ENCODE measurements around the gene PRM1.

The PRM1 gene

GRCh38 chr16:11296706-11297491, 15.8 kb upstream of the PRM1 start:
- no peak overlapping the region for H2BK5ac ChIP-seq (ENCODE audit: low read depth, low read length, poor library complexity, severe bottlenecking)
- H4K91ac ChIP-seq (ENCODE audit: low read length), result no peak overlapping the region
- peak overlapping the region in 1 of 2 experiments; percentile 47 for H3K4me3 ChIP-seq (ENCODE audit: insufficient read depth in 1 of 2, low read depth in 1 of 2, low read length in 2 of 2)
- H2AK5ac ChIP-seq (ENCODE audit: low read length, severe bottlenecking), result no peak overlapping the region
- H3K9ac ChIP-seq (ENCODE audit: low read length), result no peak overlapping the region
- no peak overlapping the region for H3K23ac ChIP-seq (ENCODE audit: low read length in 2 of 2)
- H3K36me3 ChIP-seq (ENCODE audit: control insufficient read depth in 1 of 2, insufficient read depth in 2 of 2, low read depth in 1 of 2, low read length in 2 of 2), result no peaks in the 10 kb centered on the region
- peak overlapping the region; percentile 23 for H3K4me2 ChIP-seq (ENCODE audit: low read length, poor library complexity, severe bottlenecking)
- H3K27ac ChIP-seq (ENCODE audit: low read length, poor library complexity, severe bottlenecking), result peak overlapping the region; percentile 31
- peak overlapping the region in 1 of 2 experiments; percentile 2 for H3K18ac ChIP-seq (ENCODE audit: low read depth in 1 of 2, low read length in 2 of 2)
- H3K14ac ChIP-seq (ENCODE audit: low read length in 2 of 2), result no peak overlapping the region
- H3K27me3 ChIP-seq (ENCODE audit: control insufficient read depth in 1 of 2, insufficient read depth in 1 of 2, low read length in 2 of 2), result peaks cover 0 to 6% of the 10 kb centered on the region in 2 experiments
- 60% methylated on average over 8 of the region's 10 CpGs for WGBS
- peaks cover 18% of the 10 kb centered on the region for H3K4me1 ChIP-seq (ENCODE audit: control insufficient read depth, insufficient read depth, low read depth, low read length)
- H2BK12ac ChIP-seq (ENCODE audit: low read length in 2 of 2), result no peak overlapping the region
- no peak overlapping the region for H4K8ac ChIP-seq (ENCODE audit: low read length)
- DNase-seq, result peak; percentile 35
- H2BK120ac ChIP-seq (ENCODE audit: low read depth, low read length), result no peak overlapping the region
- no peaks in the 10 kb centered on the region for H3K79me1 ChIP-seq (replicated peaks; ENCODE audit: low read length, poor library complexity, severe bottlenecking)
- H2BK15ac ChIP-seq (ENCODE audit: low read depth, poor library complexity, severe bottlenecking), result no peak overlapping the region
- H3K4ac ChIP-seq (ENCODE audit: low read depth in 1 of 2, low read length in 2 of 2), result no peak overlapping the region
- H2AFZ ChIP-seq (ENCODE audit: low read depth, low read length), result no peak overlapping the region
- H3K9me3 ChIP-seq (ENCODE audit: control insufficient read depth, low read length), result no peaks in the 10 kb centered on the region

GRCh38 chr16:11296351-11296705, 15.2 kb upstream of the PRM1 start:
- no peak overlapping the region for H3K9ac ChIP-seq (ENCODE audit: low read length)
- H3K18ac ChIP-seq (ENCODE audit: low read depth in 1 of 2, low read length in 2 of 2), result no peak overlapping the region
- no peak overlapping the region for H3K4ac ChIP-seq (ENCODE audit: low read depth in 1 of 2, low read length in 2 of 2)
- peak overlapping the region; percentile 80 for H2AK5ac ChIP-seq (ENCODE audit: low read length, severe bottlenecking)
- no peaks in the 10 kb centered on the region for H3K36me3 ChIP-seq (ENCODE audit: control insufficient read depth in 1 of 2, insufficient read depth in 2 of 2, low read depth in 1 of 2, low read length in 2 of 2)
- H2AFZ ChIP-seq (ENCODE audit: low read depth, low read length), result no peak overlapping the region
- H3K27ac ChIP-seq (ENCODE audit: low read length, poor library complexity, severe bottlenecking), result peak overlapping the region; percentile 8
- peaks cover 18% of the 10 kb centered on the region for H3K4me1 ChIP-seq (ENCODE audit: control insufficient read depth, insufficient read depth, low read depth, low read length)
- H4K8ac ChIP-seq (ENCODE audit: low read length), result no peak overlapping the region
- H2BK120ac ChIP-seq (ENCODE audit: low read depth, low read length), result no peak overlapping the region
- no peak for DNase-seq
- peak overlapping the region in 1 of 2 experiments; percentile 25 for H2BK12ac ChIP-seq (ENCODE audit: low read length in 2 of 2)
- WGBS, result 97% methylated on average over 3 of the region's 3 CpGs
- no peak overlapping the region for H3K4me3 ChIP-seq (ENCODE audit: insufficient read depth in 1 of 2, low read depth in 1 of 2, low read length in 2 of 2)
- no peak overlapping the region for H2BK5ac ChIP-seq (ENCODE audit: low read depth, low read length, poor library complexity, severe bottlenecking)
- H3K9me3 ChIP-seq (ENCODE audit: control insufficient read depth, low read length), result no peaks in the 10 kb centered on the region
- no peak overlapping the region for H3K14ac ChIP-seq (ENCODE audit: low read length in 2 of 2)
- peaks cover 0 to 12% of the 10 kb centered on the region in 2 experiments for H3K27me3 ChIP-seq (ENCODE audit: control insufficient read depth in 1 of 2, insufficient read depth in 1 of 2, low read length in 2 of 2)
- no peak overlapping the region for H4K91ac ChIP-seq (ENCODE audit: low read length)
- H3K4me2 ChIP-seq (ENCODE audit: low read length, poor library complexity, severe bottlenecking), result peak overlapping the region; percentile 23
- H3K23ac ChIP-seq (ENCODE audit: low read length in 2 of 2), result no peak overlapping the region
- no peaks in the 10 kb centered on the region for H3K79me1 ChIP-seq (replicated peaks; ENCODE audit: low read length, poor library complexity, severe bottlenecking)
- H2BK15ac ChIP-seq (ENCODE audit: low read depth, poor library complexity, severe bottlenecking), result peak overlapping the region; percentile 50

DNA sequence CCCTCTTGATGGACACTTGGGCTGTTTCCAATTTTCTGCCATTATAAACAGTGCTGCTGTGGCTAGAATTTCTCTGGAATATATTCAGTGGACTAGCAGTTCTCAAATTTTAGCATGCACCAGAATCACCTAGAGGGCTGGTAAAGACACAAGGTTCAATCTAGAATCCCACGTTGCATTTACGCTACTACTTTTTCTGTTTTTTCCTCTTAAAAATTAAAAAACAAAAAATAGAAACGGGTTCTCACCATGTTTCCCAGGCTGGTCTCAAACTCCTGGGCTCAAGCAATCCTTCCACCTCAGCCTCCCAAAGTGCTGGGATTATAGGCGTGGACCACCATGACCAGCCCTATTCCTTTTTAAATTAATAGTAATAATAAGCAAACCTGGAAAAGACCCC, 14.5 kb upstream of the PRM1 start:
- H3K4me2 ChIP-seq (ENCODE audit: low read length, poor library complexity, severe bottlenecking), result no peak overlapping the region
- H3K4ac ChIP-seq (ENCODE audit: low read depth in 1 of 2, low read length in 2 of 2), result no peak overlapping the region
- no peak overlapping the region for H3K14ac ChIP-seq (ENCODE audit: low read length in 2 of 2)
- H3K18ac ChIP-seq (ENCODE audit: low read depth in 1 of 2, low read length in 2 of 2), result no peak overlapping the region
- no peak overlapping the region for H4K91ac ChIP-seq (ENCODE audit: low read length)
- H2BK120ac ChIP-seq (ENCODE audit: low read depth, low read length), result no peak overlapping the region
- peaks cover 0 to 17% of the 10 kb centered on the region in 2 experiments for H3K27me3 ChIP-seq (ENCODE audit: control insufficient read depth in 1 of 2, insufficient read depth in 1 of 2, low read length in 2 of 2)
- H2BK5ac ChIP-seq (ENCODE audit: low read depth, low read length, poor library complexity, severe bottlenecking), result no peak overlapping the region
- no peak overlapping the region for H2AK5ac ChIP-seq (ENCODE audit: low read length, severe bottlenecking)
- no peak overlapping the region for H2AFZ ChIP-seq (ENCODE audit: low read depth, low read length)
- WGBS, result 96% methylated on average over 4 of the region's 4 CpGs
- no peak overlapping the region for H3K27ac ChIP-seq (ENCODE audit: low read length, poor library complexity, severe bottlenecking)
- H3K9me3 ChIP-seq (ENCODE audit: control insufficient read depth, low read length), result no peaks in the 10 kb centered on the region
- H3K23ac ChIP-seq (ENCODE audit: low read length in 2 of 2), result no peak overlapping the region
- DNase-seq, result no peak
- H4K8ac ChIP-seq (ENCODE audit: low read length), result no peak overlapping the region
- peaks cover 19% of the 10 kb centered on the region for H3K4me1 ChIP-seq (ENCODE audit: control insufficient read depth, insufficient read depth, low read depth, low read length)
- H2BK12ac ChIP-seq (ENCODE audit: low read length in 2 of 2), result no peak overlapping the region
- no peak overlapping the region for H3K4me3 ChIP-seq (ENCODE audit: insufficient read depth in 1 of 2, low read depth in 1 of 2, low read length in 2 of 2)
- no peaks in the 10 kb centered on the region for H3K36me3 ChIP-seq (ENCODE audit: control insufficient read depth in 1 of 2, insufficient read depth in 2 of 2, low read depth in 1 of 2, low read length in 2 of 2)
- no peak overlapping the region for H2BK15ac ChIP-seq (ENCODE audit: low read depth, poor library complexity, severe bottlenecking)
- H3K79me1 ChIP-seq (replicated peaks; ENCODE audit: low read length, poor library complexity, severe bottlenecking), result no peaks in the 10 kb centered on the region
- no peak overlapping the region for H3K9ac ChIP-seq (ENCODE audit: low read length)

GRCh38 chr16:11292076-11292748, 11.1 kb upstream of the PRM1 start:
- no peak overlapping the region for H3K4me2 ChIP-seq (ENCODE audit: low read length, poor library complexity, severe bottlenecking)

More at GRCh38 chr16:11292076-11292748, 11.1 kb upstream of the PRM1 start:
- Histone ChIP-seq H2AFZ (ENCODE audit: low read depth, low read length) (no peak overlapping the region), H3K4me1 (ENCODE audit: control insufficient read depth, insufficient read depth, low read depth, low read length) (peaks cover 14% of the 10 kb centered on the region), H3K27ac (ENCODE audit: low read length, poor library complexity, severe bottlenecking) (no peak overlapping the region), H3K27me3 (ENCODE audit: control insufficient read depth in 1 of 2, insufficient read depth in 1 of 2, low read length in 2 of 2) (peaks cover 0 to 34% of the 10 kb centered on the region in 2 experiments), H3K18ac (ENCODE audit: low read depth in 1 of 2, low read length in 2 of 2) (no peak overlapping the region), H2BK120ac (ENCODE audit: low read depth, low read length) (no peak overlapping the region), H2BK15ac (ENCODE audit: low read depth, poor library complexity, severe bottlenecking) (no peak overlapping the region), H3K23ac (ENCODE audit: low read length in 2 of 2) (no peak overlapping the region), H2BK5ac (ENCODE audit: low read depth, low read length, poor library complexity, severe bottlenecking) (no peak overlapping the region), H2BK12ac (ENCODE audit: low read length in 2 of 2) (no peak overlapping the region), H3K4ac (ENCODE audit: low read depth in 1 of 2, low read length in 2 of 2) (no peak overlapping the region), H2AK5ac (ENCODE audit: low read length, severe bottlenecking) (no peak overlapping the region), H4K91ac (ENCODE audit: low read length) (no peak overlapping the region), H3K14ac (ENCODE audit: low read length in 2 of 2) (no peak overlapping the region), H3K36me3 (ENCODE audit: control insufficient read depth in 1 of 2, insufficient read depth in 2 of 2, low read depth in 1 of 2, low read length in 2 of 2) (no peaks in the 10 kb centered on the region), H4K8ac (ENCODE audit: low read length) (no peak overlapping the region), H3K79me1 (replicated peaks; ENCODE audit: low read length, poor library complexity, severe bottlenecking) (no peaks in the 10 kb centered on the region), H3K4me3 (ENCODE audit: insufficient read depth in 1 of 2, low read depth in 1 of 2, low read length in 2 of 2) (no peak overlapping the region), H3K9me3 (ENCODE audit: control insufficient read depth, low read length) (no peaks in the 10 kb centered on the region), H3K9ac (ENCODE audit: low read length) (no peak overlapping the region)
- WGBS, result 83% methylated on average over 7 of the region's 7 CpGs
- no peak for DNase-seq

Data from mesenchymal stem cell (in vitro differentiated cells and primary cell).